SKM-1 (cell line): ENCODE results near the gene ARHGEF7.
"Not testable (repeated sequence)": the region's sequence is repeated elsewhere in the genome, so short reads cannot be mapped to it uniquely, and the experiment has no call there.

Source experiments
- DNase-seq: peaks from one replicate; lab custom pipeline; 2025; ENCODE audit not compliant: unreplicated experiment; lab: John Stamatoyannopoulos, UW

The ARHGEF7 gene

GRCh38 chr13:111115061-111115964 is at the start of gene ARHGEF7:
ARHGEF7 (plus strand) TSS chr13:111115310; CDS start chr13:111115527, 217 bp downstream.
- DNase-seq: no peak

GRCh38 chr13:111065698-111066097 is 49.4 kb upstream of the ARHGEF7 start:
- no peak for DNase-seq

- DNase-seq: no peak
Observed at GRCh38 chr13:111066544-111066943, 48.6 kb upstream of the ARHGEF7 start.

- DNase-seq: no peak
Observed at GRCh38 chr13:111068009-111068350, 47.1 kb upstream of the ARHGEF7 start.

GRCh38 chr13:111071120-111071519 is 44.0 kb upstream of the ARHGEF7 start:
- DNase-seq: not testable (repeated sequence)

GRCh38 chr13:111071526-111071925 is 43.6 kb upstream of the ARHGEF7 start:
- DNase-seq: not testable (repeated sequence)

- DNase-seq: no peak
Observed at GRCh38 chr13:111074826-111075225, 40.3 kb upstream of the ARHGEF7 start.

GRCh38 chr13:111076155-111077013 is 38.7 kb upstream of the ARHGEF7 start:
- no peak for DNase-seq

- DNase-seq: no peak
Observed at GRCh38 chr13:111079375-111079774, 35.7 kb upstream of the ARHGEF7 start.

- DNase-seq: no peak
Observed at GRCh38 chr13:111080642-111081041, 34.5 kb upstream of the ARHGEF7 start.

GRCh38 chr13:111082240-111082639 is 32.9 kb upstream of the ARHGEF7 start:
- DNase-seq: no peak

GRCh38 chr13:111082769-111083168 is 32.3 kb upstream of the ARHGEF7 start:
- not testable (repeated sequence) for DNase-seq

- DNase-seq: not testable (repeated sequence)
Observed at GRCh38 chr13:111083693-111084092, 31.4 kb upstream of the ARHGEF7 start.

GRCh38 chr13:111090169-111090568 is 24.9 kb upstream of the ARHGEF7 start:
- DNase-seq: no peak

- DNase-seq: no peak
Observed at GRCh38 chr13:111092685-111093084, 22.4 kb upstream of the ARHGEF7 start.

GRCh38 chr13:111093136-111093535 is 22.0 kb upstream of the ARHGEF7 start:
- no peak for DNase-seq

GRCh38 chr13:111093634-111094033 is 21.5 kb upstream of the ARHGEF7 start:
- no peak for DNase-seq

- no peak for DNase-seq
Observed at GRCh38 chr13:111095031-111095840, 19.9 kb upstream of the ARHGEF7 start.

GRCh38 chr13:111095911-111096501 is 19.1 kb upstream of the ARHGEF7 start:
- DNase-seq: no peak

- DNase-seq: no peak
Observed at GRCh38 chr13:111099290-111099689, 15.8 kb upstream of the ARHGEF7 start.

- DNase-seq: no peak
Observed at GRCh38 chr13:111110054-111110453, 5.1 kb upstream of the ARHGEF7 start.
